Measurements from ENCODE around the gene PIAS2. TPM values are rescaled to one million over a fixed set of nuclear protein-coding genes. Genes with fewer than 3 reads are reported as not detected.

Gene PIAS2
- total and polyA plus RNA-seq, 2 of the 13 experiments (the other 11 are each of a cell fraction or from before 2014, with no cell fraction given), result 12.2 to 12.7 TPM

GRCh38 chr18:46814399-46814798 lies 102.9 kb downstream of the PIAS2 start:
- BruUV-seq (replicated peaks), result no TSS peak
- ATAC-seq (no peak), FAIRE-seq (no peak)

More at GRCh38 chr18:46814399-46814798, 102.9 kb downstream of the PIAS2 start:
- Histone ChIP-seq H3K9me3 (ENCODE audit: low read length) (no peaks in the 10 kb centered on the region), H3K27me3 (ENCODE audit: control insufficient read depth in 1 of 2, insufficient read depth in 2 of 2, low read length in 2 of 2) (no peaks in the 10 kb centered on the region), H3K4me1 (ENCODE audit: insufficient read depth, low read length) (peaks cover 10% of the 10 kb centered on the region; the same call in 1 of the 2 replicates), H2AFZ (ENCODE audit: low read length) (no peak overlapping the region), H3K4me2 (ENCODE audit: low read depth, low read length) (no peak overlapping the region), H3K4me3 (replicated peaks in 1 of 3; ENCODE audit: insufficient read depth in 1 of 3, low read depth in 2 of 3, low read length in 3 of 3) (no peak overlapping the region), H3K79me2 (ENCODE audit: insufficient read depth, low read length) (no peaks in the 10 kb centered on the region), H3K9ac (ENCODE audit: insufficient read depth, low read depth, low read length) (no peak overlapping the region), H3K27ac (ENCODE audit: extremely low read length, insufficient read depth, low read length) (no peak overlapping the region), H3K36me3 (replicated peaks in 1 of 2; ENCODE audit: control insufficient read depth in 1 of 2, insufficient read depth in 2 of 2, low read length in 2 of 2) (no peaks in the 10 kb centered on the region), H4K20me1 (ENCODE audit: insufficient read depth, low read length) (no peaks in the 10 kb centered on the region; the same call in 1 of the 2 replicates)
- ChIA-PET POLR2A (no interaction called here), CTCF (ENCODE audit: low intra/inter-chr PET ratio, low total read pairs) (no interaction called here)
- 80% methylated on average over 4 of the region's 4 CpGs for WGBS (ENCODE audit: low lambda C conversion rate)
- intact Hi-C loops (cut with micrococcal nuclease; ENCODE audit: unreplicated experiment) (no loop called here), in situ Hi-C loops (cut with HindIII; ENCODE audit: extremely low pct_ligation_motif_present, low pct_unique_long_range_greater_than_20kb) (no loop called here)
- TF ChIP-seq ZNF569 (CRISPR knock-in tag; IDR thresholded peaks at IDR 0.05; ENCODE audit: borderline replicate concordance) (no peak), E2F1 (CRISPR knock-in tag; IDR thresholded peaks at IDR 0.05) (no peak), ZBTB1 (CRISPR knock-in tag; IDR thresholded peaks at IDR 0.05; ENCODE audit: borderline replicate concordance) (no peak), PREB (CRISPR knock-in tag; IDR thresholded peaks at IDR 0.05) (no peak), HHEX (CRISPR knock-in tag; IDR thresholded peaks at IDR 0.05) (no peak)
- TF ChIP-seq, protein P1, sequence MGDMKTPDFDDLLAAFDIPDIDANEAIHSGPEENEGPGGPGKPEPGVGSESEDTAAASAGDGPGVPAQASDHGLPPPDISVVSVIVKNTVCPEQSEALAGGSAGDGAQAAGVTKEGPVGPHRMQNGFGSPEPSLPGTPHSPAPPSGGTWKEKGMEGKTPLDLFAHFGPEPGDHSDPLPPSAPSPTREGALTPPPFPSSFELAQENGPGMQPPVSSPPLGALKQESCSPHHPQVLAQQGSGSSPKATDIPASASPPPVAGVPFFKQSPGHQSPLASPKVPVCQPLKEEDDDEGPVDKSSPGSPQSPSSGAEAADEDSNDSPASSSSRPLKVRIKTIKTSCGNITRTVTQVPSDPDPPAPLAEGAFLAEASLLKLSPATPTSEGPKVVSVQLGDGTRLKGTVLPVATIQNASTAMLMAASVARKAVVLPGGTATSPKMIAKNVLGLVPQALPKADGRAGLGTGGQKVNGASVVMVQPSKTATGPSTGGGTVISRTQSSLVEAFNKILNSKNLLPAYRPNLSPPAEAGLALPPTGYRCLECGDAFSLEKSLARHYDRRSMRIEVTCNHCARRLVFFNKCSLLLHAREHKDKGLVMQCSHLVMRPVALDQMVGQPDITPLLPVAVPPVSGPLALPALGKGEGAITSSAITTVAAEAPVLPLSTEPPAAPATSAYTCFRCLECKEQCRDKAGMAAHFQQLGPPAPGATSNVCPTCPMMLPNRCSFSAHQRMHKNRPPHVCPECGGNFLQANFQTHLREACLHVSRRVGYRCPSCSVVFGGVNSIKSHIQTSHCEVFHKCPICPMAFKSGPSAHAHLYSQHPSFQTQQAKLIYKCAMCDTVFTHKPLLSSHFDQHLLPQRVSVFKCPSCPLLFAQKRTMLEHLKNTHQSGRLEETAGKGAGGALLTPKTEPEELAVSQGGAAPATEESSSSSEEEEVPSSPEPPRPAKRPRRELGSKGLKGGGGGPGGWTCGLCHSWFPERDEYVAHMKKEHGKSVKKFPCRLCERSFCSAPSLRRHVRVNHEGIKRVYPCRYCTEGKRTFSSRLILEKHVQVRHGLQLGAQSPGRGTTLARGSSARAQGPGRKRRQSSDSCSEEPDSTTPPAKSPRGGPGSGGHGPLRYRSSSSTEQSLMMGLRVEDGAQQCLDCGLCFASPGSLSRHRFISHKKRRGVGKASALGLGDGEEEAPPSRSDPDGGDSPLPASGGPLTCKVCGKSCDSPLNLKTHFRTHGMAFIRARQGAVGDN (CRISPR knock-in tag; IDR thresholded peaks at IDR 0.05), result no peak
- DNase-seq (ENCODE audit: low spot score), result no peak
